Astrocyte (in vitro differentiated cells and primary cell): Measurements from ENCODE around the gene SPTLC3. TPM values are rescaled to one million over a fixed set of nuclear protein-coding genes. Genes with fewer than 3 reads are reported as not detected.

Experiments used
- DNase-seq: peaks from one replicate; pipeline ENCODE4 v3.0.0-alpha.2; 2010; ENCODE audit warnings: low read depth
- FAIRE-seq: peaks from 2 replicates; lab custom pipeline; 2011; peaks lifted over from hg19 to GRCh38; lab: Jason Lieb, UNC
- H2AFZ ChIP-seq: 2 replicates; pipeline ENCODE4 v1.6.0; 2012; ENCODE audit warnings: low read depth, low read length, inconsistent platforms
- H3K27ac ChIP-seq: 2 replicates; pipeline ENCODE4 v1.5.1; 2011; ENCODE audit warnings: low read depth, low read length, inconsistent platforms
- H3K27me3 ChIP-seq: 2 replicates; pipeline ENCODE4 v1.6.0; 2011; ENCODE audit warnings: low read length, inconsistent platforms; ENCODE audit not compliant: insufficient read depth
- H3K36me3 ChIP-seq: 2 replicates; pipeline ENCODE4 v1.5.1; 2011; ENCODE audit warnings: low read length, inconsistent platforms; ENCODE audit not compliant: insufficient read depth
- H3K4me1 ChIP-seq: 2 replicates; pipeline ENCODE4 v1.5.1; 2011; ENCODE audit warnings: low read length, inconsistent platforms; ENCODE audit not compliant: insufficient read depth
- H3K4me2 ChIP-seq: 2 replicates; pipeline ENCODE4 v1.6.0; 2012; ENCODE audit warnings: low read length, inconsistent platforms
- H3K4me3 ChIP-seq: 2 replicates; pipeline ENCODE4 v1.5.1; 2011; ENCODE audit warnings: low read depth, mild to moderate bottlenecking, low read length, inconsistent platforms; ENCODE audit not compliant: insufficient read depth
- H3K79me2 ChIP-seq: 2 replicates; pipeline ENCODE4 v1.6.0; 2012; ENCODE audit warnings: mild to moderate bottlenecking, low read length, inconsistent platforms; ENCODE audit not compliant: insufficient read depth
- H3K9ac ChIP-seq: 2 replicates; pipeline ENCODE4 v1.6.0; 2012; ENCODE audit warnings: mild to moderate bottlenecking, low read length, inconsistent platforms
- H3K9me3 ChIP-seq: 2 replicates; pipeline ENCODE4 v1.5.1; 2012; ENCODE audit warnings: low read depth, mild to moderate bottlenecking, low read length, inconsistent platforms; ENCODE audit not compliant: insufficient read depth
- H4K20me1 ChIP-seq: 2 replicates; pipeline ENCODE4 v1.6.0; 2012; ENCODE audit warnings: low read length, inconsistent platforms; ENCODE audit not compliant: insufficient read depth
- H3K27ac Mint-ChIP-seq: one replicate; pipeline ENCODE4 v1.8.0; 2021; ENCODE audit warnings: mild to moderate bottlenecking, mixed read lengths; ENCODE audit not compliant: unreplicated experiment
- H3K27me3 Mint-ChIP-seq: one replicate; pipeline ENCODE4 v1.8.0; 2021; ENCODE audit warnings: low read depth, mixed read lengths; ENCODE audit not compliant: unreplicated experiment
- H3K36me3 Mint-ChIP-seq: one replicate; pipeline ENCODE4 v1.8.0; 2021; ENCODE audit warnings: low read depth, mixed read lengths; ENCODE audit not compliant: unreplicated experiment
- H3K4me1 Mint-ChIP-seq: one replicate; pipeline ENCODE4 v1.8.0; 2021; ENCODE audit warnings: low read depth, mixed read lengths; ENCODE audit not compliant: unreplicated experiment
- H3K4me3 Mint-ChIP-seq: one replicate; pipeline ENCODE4 v1.8.0; 2021; ENCODE audit warnings: mild to moderate bottlenecking, moderate library complexity, mixed read lengths; ENCODE audit not compliant: unreplicated experiment
- H3K9me3 Mint-ChIP-seq: one replicate; pipeline ENCODE4 v1.8.0; 2021; ENCODE audit warnings: mild to moderate bottlenecking, mixed read lengths; ENCODE audit not compliant: unreplicated experiment
- EZH2 ChIP-seq: IDR thresholded peaks from 2 replicates; pipeline ENCODE4 v1.6.1; 2012; ENCODE audit warnings: mild to moderate bottlenecking, low read length, inconsistent platforms; ENCODE audit not compliant: insufficient read depth
- total RNA-seq: library from RNA; stranded (reverse); gene quantifications from 2 replicates; pipeline ENCODE4 v1.2.1, GENCODE V29; 2021
- TF ChIP-seq, protein P1 (sequence below): IDR thresholded peaks from 2 replicates; pipeline ENCODE4 v1.5.1; 2011; ENCODE audit warnings: low read depth, mild to moderate bottlenecking, inconsistent platforms, low read length, moderate library complexity; ENCODE audit not compliant: insufficient read depth

SPTLC3 gene
- total RNA-seq, 1 donor from 2014 or later = 5.7 TPM

GRCh38 chr20:12975833-12976608, 32.8 kb upstream of the SPTLC3 start:
- Histone ChIP-seq H2AFZ (no peak overlapping the region), H4K20me1 (no peaks in the 10 kb centered on the region), H3K4me1 (no peaks in the 10 kb centered on the region), H3K79me2 (no peaks in the 10 kb centered on the region), H3K27ac (no peak overlapping the region), H3K36me3 (no peaks in the 10 kb centered on the region), H3K27me3 (no peaks in the 10 kb centered on the region), H3K4me3 (no peak overlapping the region), H3K9ac (no peak overlapping the region), H3K4me2 (no peak overlapping the region), H3K9me3 (no peaks in the 10 kb centered on the region)
- H3K27me3 Mint-ChIP-seq = no peaks in the 10 kb centered on the region
- DNase-seq (no peak), FAIRE-seq (no peak)
- no peaks in the 10 kb centered on the region for H3K36me3 Mint-ChIP-seq
- peaks cover 2% of the 10 kb centered on the region for H3K4me1 Mint-ChIP-seq
- no peak for TF ChIP-seq EZH2
- TF ChIP-seq, protein P1, sequence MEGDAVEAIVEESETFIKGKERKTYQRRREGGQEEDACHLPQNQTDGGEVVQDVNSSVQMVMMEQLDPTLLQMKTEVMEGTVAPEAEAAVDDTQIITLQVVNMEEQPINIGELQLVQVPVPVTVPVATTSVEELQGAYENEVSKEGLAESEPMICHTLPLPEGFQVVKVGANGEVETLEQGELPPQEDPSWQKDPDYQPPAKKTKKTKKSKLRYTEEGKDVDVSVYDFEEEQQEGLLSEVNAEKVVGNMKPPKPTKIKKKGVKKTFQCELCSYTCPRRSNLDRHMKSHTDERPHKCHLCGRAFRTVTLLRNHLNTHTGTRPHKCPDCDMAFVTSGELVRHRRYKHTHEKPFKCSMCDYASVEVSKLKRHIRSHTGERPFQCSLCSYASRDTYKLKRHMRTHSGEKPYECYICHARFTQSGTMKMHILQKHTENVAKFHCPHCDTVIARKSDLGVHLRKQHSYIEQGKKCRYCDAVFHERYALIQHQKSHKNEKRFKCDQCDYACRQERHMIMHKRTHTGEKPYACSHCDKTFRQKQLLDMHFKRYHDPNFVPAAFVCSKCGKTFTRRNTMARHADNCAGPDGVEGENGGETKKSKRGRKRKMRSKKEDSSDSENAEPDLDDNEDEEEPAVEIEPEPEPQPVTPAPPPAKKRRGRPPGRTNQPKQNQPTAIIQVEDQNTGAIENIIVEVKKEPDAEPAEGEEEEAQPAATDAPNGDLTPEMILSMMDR = no peak
- H3K9me3 Mint-ChIP-seq = no peaks in the 10 kb centered on the region
- no peak overlapping the region for H3K4me3 Mint-ChIP-seq
- no peak overlapping the region for H3K27ac Mint-ChIP-seq

DNA sequence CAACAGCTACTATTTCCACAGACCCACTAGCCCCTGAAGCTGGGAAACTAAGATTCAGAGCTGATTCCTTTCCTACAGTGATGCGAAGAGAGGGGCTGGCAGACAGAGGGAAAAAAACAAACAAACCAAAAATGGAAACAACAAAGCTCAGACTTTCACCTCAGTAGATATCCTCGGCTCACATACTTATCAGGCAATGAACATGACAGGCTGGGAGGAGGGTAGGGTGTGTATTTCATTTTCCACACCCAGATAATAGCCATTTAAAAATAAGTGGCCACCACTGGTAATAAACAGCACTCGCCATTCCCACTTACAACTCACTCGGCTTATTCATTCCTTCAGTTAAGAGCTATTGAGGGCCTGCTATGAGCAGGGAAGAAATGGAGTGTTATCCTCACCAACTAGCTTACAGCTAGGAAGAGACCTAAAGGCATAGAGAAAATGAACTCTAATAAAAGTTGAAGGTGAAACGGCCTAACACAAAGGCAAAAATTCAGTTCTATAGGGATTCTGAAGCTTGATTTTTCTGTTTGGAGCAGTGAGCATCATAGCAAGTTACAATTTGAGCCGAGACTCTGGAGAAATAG, 32.0 kb upstream of the SPTLC3 start:
- H2AFZ ChIP-seq = no peak overlapping the region
- no peaks in the 10 kb centered on the region for H3K9me3 ChIP-seq
- Mint-ChIP-seq H3K27me3 (no peaks in the 10 kb centered on the region), H3K9me3 (no peaks in the 10 kb centered on the region), H3K27ac (no peak overlapping the region), H3K4me1 (peaks cover 2% of the 10 kb centered on the region), H3K36me3 (no peaks in the 10 kb centered on the region), H3K4me3 (no peak overlapping the region)
- H3K9ac ChIP-seq = no peak overlapping the region
- DNase-seq = no peak
- H3K27me3 ChIP-seq = no peaks in the 10 kb centered on the region
- H3K36me3 ChIP-seq = no peaks in the 10 kb centered on the region
- no peak overlapping the region for H3K4me2 ChIP-seq
- no peak overlapping the region for H3K4me3 ChIP-seq
- no peaks in the 10 kb centered on the region for H3K79me2 ChIP-seq
- FAIRE-seq = no peak
- no peaks in the 10 kb centered on the region for H4K20me1 ChIP-seq
- no peak for TF ChIP-seq EZH2
- TF ChIP-seq, protein P1 = no peak
- no peaks in the 10 kb centered on the region for H3K4me1 ChIP-seq
- no peak overlapping the region for H3K27ac ChIP-seq
